NCI-H1930 (cell line): Measurements from ENCODE around the gene C9orf40.

Experiments used
- DNase-seq, 2 experiments: peaks; one replicate each; lab custom pipeline; 2025; lab: John Stamatoyannopoulos, UW

C9orf40 gene

GRCh38 chr9:74940600-74940999, 12.1 kb downstream of the C9orf40 start:
- no peak for DNase-seq

- no peak for DNase-seq
Observed at GRCh38 chr9:74935008-74935407, 17.7 kb downstream of the C9orf40 start.

- no peak for DNase-seq
Observed at GRCh38 chr9:74921737-74922136, 31.0 kb downstream of the C9orf40 start.

- DNase-seq, result no peak
Observed at GRCh38 chr9:74920944-74921626, 31.6 kb downstream of the C9orf40 start.

GRCh38 chr9:74910036-74910435, 42.7 kb downstream of the C9orf40 start:
- no peak for DNase-seq

- DNase-seq, result no peak
Observed at GRCh38 chr9:74908665-74909064, 44.0 kb downstream of the C9orf40 start.

- DNase-seq, result no peak
Observed at GRCh38 chr9:74907085-74907484, 45.6 kb downstream of the C9orf40 start.

- DNase-seq, result no peak
Observed at GRCh38 chr9:74901001-74901400, 51.7 kb downstream of the C9orf40 start.
